Esophagus muscularis mucosa (tissue), 4 donors: Measurements from ENCODE around the gene KATNAL1. TPM values are rescaled to one million over a fixed set of nuclear protein-coding genes. Genes with fewer than 3 reads are reported as not detected.

Experiments used
- DNase-seq: peaks from one replicate; pipeline ENCODE4 v3.0.0-alpha.2; 2017; ENCODE audit errors: extremely low spot score
- H3K27ac ChIP-seq, 4 donors: fragments of 200-600 bp; sonication (generic); replicated peaks in 1 of 4; 1 replicate in 3 of 4; 2 replicates in 1 of 4; pipeline ENCODE4 v1.5.1; 2016 to 2019; ENCODE audit warnings: mild to moderate bottlenecking in 1 of 4
- H3K27me3 ChIP-seq, 4 donors: fragments of 200-600 bp; sonication (generic); one replicate each; pipeline versions ENCODE4 v1.5.1 to v1.6.0; 2016 to 2019
- H3K36me3 ChIP-seq, 4 donors: fragments of 200-600 bp; sonication (generic); one replicate each; pipeline ENCODE4 v1.5.1; 2016 to 2019
- H3K4me1 ChIP-seq, 4 donors: fragments of 200-600 bp; sonication (generic); one replicate each; pipeline ENCODE4 v1.5.1; 2016 to 2019
- H3K4me3 ChIP-seq, 4 donors: fragments of 200-600 bp; sonication (generic); 1 replicate in 2 of 4; 2 replicates in 2 of 4; pipeline ENCODE4 v1.5.1; 2016 to 2019; ENCODE audit warnings: mild to moderate bottlenecking in 4 of 4, moderate library complexity in 1 of 4
- H3K9me3 ChIP-seq, 4 donors: fragments of 200-600 bp; sonication (generic); 1 replicate in 3 of 4; 2 replicates in 1 of 4; pipeline ENCODE4 v1.5.1; 2016 to 2019
- CTCF ChIP-seq, 3 experiments: fragments of 200-600 bp in 2 of 3; fragments of 450-650 bp in 1 of 3; sonication (generic) in 2 of 3; IDR thresholded peaks; one replicate each; pipeline ENCODE4 v1.5.1; 2017 to 2019; ENCODE audit warnings: antibody characterized with exemption in 3 of 3, mild to moderate bottlenecking in 2 of 3, moderate library complexity in 1 of 3
- EP300 ChIP-seq: sonication (generic); formaldehyde crosslinking; IDR thresholded peaks from one replicate; pipeline ENCODE4 v1.6.1; 2017; ENCODE audit warnings: antibody characterized with exemption
- POLR2A ChIP-seq: fragments of 450-650 bp; IDR thresholded peaks from one replicate; pipeline ENCODE4 v1.6.1; 2017; ENCODE audit warnings: antibody characterized with exemption, moderate library complexity, mild to moderate bottlenecking, low read depth
- POLR2AphosphoS5 ChIP-seq, 2 donors: sonication (generic); formaldehyde crosslinking; IDR thresholded peaks; one replicate each; pipeline ENCODE4 v1.6.1; 2017; ENCODE audit warnings: antibody characterized with exemption in 2 of 2
- WGBS: methylation state at CpG from one replicate; pipeline ENCODE4 v1.1.5; 2018; 5-methylcytosine and 5-hydroxymethylcytosine counted together
- intact Hi-C: fragments of 100-400 bp; cut with DNase I; formaldehyde crosslinking; loops from one replicate; pipeline ENCODE4 v1.15.1; 2023
- small RNA-seq, 3 donors: library from RNA; depleted of rRNA; stranded (forward); fragments of <200 nt; gene quantifications; one replicate each; pipeline ENCODE3, GENCODE V24; 2016
- total RNA-seq, 4 donors: library from RNA; depleted of rRNA; stranded (reverse); fragments of >200 nt; gene quantifications; one replicate each; pipeline versions ENCODE4 v1.1.0 to v1.2.1, GENCODE V29; 2016

Gene KATNAL1
- total RNA-seq, 4 donors from 2014 or later = 30.6 to 43.0 (median 40.0) TPM

GRCh38 chr13:30153545-30154426, 153.6 kb downstream of the KATNAL1 start:
- no peaks in the 10 kb centered on the region for H3K36me3 ChIP-seq
- H3K27ac ChIP-seq = no peak overlapping the region
- no peaks in the 10 kb centered on the region for H3K4me1 ChIP-seq
- no peaks in the 10 kb centered on the region for H3K9me3 ChIP-seq
- WGBS = 73% methylated on average over 27 of the region's 35 CpGs
- DNase-seq = no peak
- TF ChIP-seq POLR2A = no peak
- no peak for TF ChIP-seq EP300
- TF ChIP-seq CTCF (IDR thresholded peaks at IDR 0.05) = no peak
- TF ChIP-seq POLR2AphosphoS5 (IDR thresholded peaks at IDR 0.05) = no peak
- intact Hi-C loops = no loop called here
- no peak overlapping the region for H3K4me3 ChIP-seq
- peaks cover 0 to 6% (median 0%) of the 10 kb centered on the region in 4 donors for H3K27me3 ChIP-seq

Small RNA genes within 50 kb of the gene (small RNA-seq; reads per million reads assigned to genes)
- gene RNU6-64P = 0 reads per million in 3 donors

Other genes starting within 250 kb of the KATNAL1 start
- gene UBE2L5, start 114.9 kb upstream of the KATNAL1 start, total RNA-seq = under 1 TPM in 1 of 4 donors, not detected in 3; 0.39 TPM
- 100 to 1,000 TPM; 169 to 229 (median 218) TPM for gene HMGB1, start 158.4 kb upstream of the KATNAL1 start, total RNA-seq